Pulmonary artery endothelial cell (primary cell): ENCODE results near the gene NPTXR. TPM values are rescaled to one million over a fixed set of nuclear protein-coding genes. Genes with fewer than 3 reads are reported as not detected.

ENCODE experiments used
- DNase-seq: peaks from one replicate; pipeline ENCODE4 v3.0.0-alpha.2; 2011; ENCODE audit warnings: low read depth, low spot score
- total RNA-seq: library from RNA; depleted of rRNA; stranded (reverse); fragments of >200 nt; gene quantifications from 2 replicates; pipeline ENCODE4 v1.2.3, GENCODE V29; 2014

NPTXR gene
- total RNA-seq, 1 donor from 2014 or later, result 0.13 TPM

GRCh38 chr22:38773363-38773946 is 70.4 kb downstream of the NPTXR start:
- DNase-seq, result no peak

- no peak for DNase-seq
Measured at GRCh38 chr22:38772623-38772873, 71.3 kb downstream of the NPTXR start.

DNA sequence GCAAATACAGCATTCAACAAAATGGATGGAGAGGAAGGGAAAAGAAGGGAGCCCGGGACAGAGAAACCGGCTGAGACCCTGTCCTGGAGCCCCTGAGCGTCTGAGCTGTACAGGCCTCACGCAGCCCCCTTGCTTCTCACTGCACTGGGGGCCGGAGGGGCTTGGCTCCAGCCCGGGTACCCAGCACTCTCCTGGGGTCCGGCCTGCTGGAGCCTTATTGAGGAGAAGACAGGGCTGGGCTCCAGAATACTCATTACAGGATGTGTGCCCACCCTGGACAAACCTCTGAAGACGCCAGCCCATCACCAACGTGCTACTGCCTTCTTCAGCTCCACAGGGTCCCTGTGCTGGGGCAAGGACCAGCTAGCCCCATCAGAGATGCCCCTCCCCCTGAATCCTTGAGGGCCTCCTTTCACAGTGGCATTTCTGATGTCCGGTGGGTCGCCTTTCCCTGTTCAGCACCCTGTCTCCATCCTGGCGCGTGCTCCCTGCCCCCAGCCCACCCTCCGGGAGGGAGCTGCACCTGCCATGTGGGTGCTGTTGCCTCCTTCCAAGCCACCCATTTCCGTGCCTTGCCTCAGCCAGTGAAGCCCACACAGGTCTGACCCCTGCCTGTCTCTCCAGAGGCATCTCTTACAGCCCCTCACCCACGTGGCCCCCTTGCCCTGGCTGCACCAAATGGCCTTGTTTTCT is 73.4 kb downstream of the NPTXR start:
- DNase-seq, result no peak

Other genes with a start within 250 kb of the NPTXR start
- gene FAM227A, start 187.6 kb downstream of the NPTXR start, total RNA-seq, result 0.46 and 0.71 TPM in 2 replicates
- 25.2 and 28.0 TPM in 2 replicates for gene CBY1, start 187.4 kb downstream of the NPTXR start, total RNA-seq
- gene TOMM22, start 162.1 kb downstream of the NPTXR start, total RNA-seq, result 98.5 and 102 TPM in 2 replicates
- gene JOSD1, start 143.1 kb downstream of the NPTXR start, total RNA-seq, result 85.1 and 95.2 TPM in 2 replicates
- 26.4 and 33.3 TPM in 2 replicates for gene GTPBP1, start 138.1 kb downstream of the NPTXR start, total RNA-seq
- 119 and 138 TPM in 2 replicates for gene SUN2, start 88.0 kb downstream of the NPTXR start, total RNA-seq
- 15.2 and 17.9 TPM in 2 replicates for gene DNAL4, start 49.9 kb downstream of the NPTXR start, total RNA-seq
- gene CBX6, start 28.2 kb upstream of the NPTXR start, total RNA-seq, result 42.1 and 46.1 TPM in 2 replicates
- gene APOBEC3A, start 113.6 kb upstream of the NPTXR start, total RNA-seq, result not detected in 2 replicates
- 2.4 and 4.2 TPM in 2 replicates for gene APOBEC3B, start 138.3 kb upstream of the NPTXR start, total RNA-seq
- 6.6 and 7.8 TPM in 2 replicates for gene APOBEC3C, start 170.2 kb upstream of the NPTXR start, total RNA-seq
- gene APOBEC3D, start 177.1 kb upstream of the NPTXR start, total RNA-seq, result 0.86 and 1.9 TPM in 2 replicates
- 5.1 and 5.6 TPM in 2 replicates for gene APOBEC3F, start 196.8 kb upstream of the NPTXR start, total RNA-seq
- gene APOBEC3G, start 233.2 kb upstream of the NPTXR start, total RNA-seq, result 4.6 and 9.5 TPM in 2 replicates